SK-N-SH (cell line): ENCODE measurements around the gene PCNX1.
A peak's percentile ranks its signal among the peaks of the same experiment; 100 is the strongest.

Source experiments
- CTCF ChIP-seq: fragments of 200-600 bp; sonication (generic); IDR thresholded peaks from 2 replicates; pipeline ENCODE4 v1.6.1; 2017; ENCODE audit warnings: antibody characterized with exemption, mild to moderate bottlenecking, moderate library complexity
- RAD21 ChIP-seq: IDR thresholded peaks from 2 replicates; pipeline ENCODE4 v1.6.1; 2012; ENCODE audit warnings: mild to moderate bottlenecking, low read length

GRCh38 chr14:70887737-70888499, 19.3 kb upstream of the PCNX1 start:
- TF ChIP-seq CTCF (0 out of 2 replicates have a peak, but pooled peaks have one; percentile 6), RAD21 (no peak)
